Progenitor cell of endocrine pancreas (in vitro differentiated cells): ENCODE results near the gene TBC1D32. TPM values are rescaled to one million over a fixed set of nuclear protein-coding genes. Genes with fewer than 3 reads are reported as not detected.
"Not testable (repeated sequence)": the region's sequence is repeated elsewhere in the genome, so short reads cannot be mapped to it uniquely, and the experiment has no call there.

Source experiments
- DNase-seq: peaks from one replicate; pipeline ENCODE4 v3.0.0; 2021; ENCODE audit warnings: low spot score; ENCODE audit not compliant: unreplicated experiment
- H3K27ac Mint-ChIP-seq: 2 replicates; pipeline ENCODE4 v1.8.0; 2021; ENCODE audit warnings: mild to moderate bottlenecking, moderate library complexity, mixed read lengths
- H3K27me3 Mint-ChIP-seq: 2 replicates; pipeline ENCODE4 v1.8.0; 2021; ENCODE audit warnings: mixed read lengths
- H3K36me3 Mint-ChIP-seq: 2 replicates; pipeline ENCODE4 v1.8.0; 2022; ENCODE audit warnings: mixed read lengths; ENCODE audit not compliant: insufficient read depth
- H3K4me1 Mint-ChIP-seq: 2 replicates; pipeline ENCODE4 v1.8.0; 2021; ENCODE audit warnings: low read depth, mixed read lengths
- H3K4me3 Mint-ChIP-seq: 2 replicates; pipeline ENCODE4 v1.8.0; 2021; ENCODE audit warnings: low read depth, mild to moderate bottlenecking, moderate library complexity, mixed read lengths
- H3K9me3 Mint-ChIP-seq: 2 replicates; pipeline ENCODE4 v1.8.0; 2021; ENCODE audit warnings: low read depth, mixed read lengths
- total RNA-seq: library from RNA; stranded (reverse); gene quantifications from 2 replicates; pipeline ENCODE4 v1.2.1, GENCODE V29; 2021
- TF ChIP-seq, protein P1 (sequence below): fragments of 200-600 bp; sonication (generic); IDR thresholded peaks from one replicate; pipeline ENCODE4 v1.5.0; 2021; ENCODE audit warnings: antibody characterized with exemption, mild to moderate bottlenecking; ENCODE audit not compliant: unreplicated experiment

Gene TBC1D32
- total RNA-seq, 1 donor from 2014 or later = 15.4 TPM

DNA sequence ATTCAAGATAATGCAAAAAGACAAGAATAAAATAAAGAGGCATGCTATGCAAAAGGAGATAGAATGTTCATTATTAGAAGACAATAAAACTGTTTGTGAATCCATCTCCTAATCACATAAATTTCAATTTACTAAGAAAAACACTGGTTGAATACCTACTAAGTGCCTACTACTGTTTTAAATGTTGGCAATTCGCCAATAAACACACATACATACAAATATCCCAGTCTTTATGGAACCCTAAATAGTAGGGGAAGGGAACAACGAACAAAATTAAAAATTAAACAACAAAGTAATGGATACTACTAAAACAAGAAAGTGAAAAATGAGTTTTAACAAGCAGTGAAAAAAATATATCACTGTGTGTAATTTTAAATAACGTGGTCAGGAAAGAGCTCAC, 158.5 kb downstream of the TBC1D32 start:
- TF ChIP-seq, protein P1, sequence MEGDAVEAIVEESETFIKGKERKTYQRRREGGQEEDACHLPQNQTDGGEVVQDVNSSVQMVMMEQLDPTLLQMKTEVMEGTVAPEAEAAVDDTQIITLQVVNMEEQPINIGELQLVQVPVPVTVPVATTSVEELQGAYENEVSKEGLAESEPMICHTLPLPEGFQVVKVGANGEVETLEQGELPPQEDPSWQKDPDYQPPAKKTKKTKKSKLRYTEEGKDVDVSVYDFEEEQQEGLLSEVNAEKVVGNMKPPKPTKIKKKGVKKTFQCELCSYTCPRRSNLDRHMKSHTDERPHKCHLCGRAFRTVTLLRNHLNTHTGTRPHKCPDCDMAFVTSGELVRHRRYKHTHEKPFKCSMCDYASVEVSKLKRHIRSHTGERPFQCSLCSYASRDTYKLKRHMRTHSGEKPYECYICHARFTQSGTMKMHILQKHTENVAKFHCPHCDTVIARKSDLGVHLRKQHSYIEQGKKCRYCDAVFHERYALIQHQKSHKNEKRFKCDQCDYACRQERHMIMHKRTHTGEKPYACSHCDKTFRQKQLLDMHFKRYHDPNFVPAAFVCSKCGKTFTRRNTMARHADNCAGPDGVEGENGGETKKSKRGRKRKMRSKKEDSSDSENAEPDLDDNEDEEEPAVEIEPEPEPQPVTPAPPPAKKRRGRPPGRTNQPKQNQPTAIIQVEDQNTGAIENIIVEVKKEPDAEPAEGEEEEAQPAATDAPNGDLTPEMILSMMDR = no peak
- Mint-ChIP-seq H3K27ac (no peak overlapping the region), H3K9me3 (peaks cover 3% of the 10 kb centered on the region), H3K4me1 (peaks cover 2% of the 10 kb centered on the region), H3K4me3 (no peak overlapping the region), H3K36me3 (peaks cover 2% of the 10 kb centered on the region), H3K27me3 (no peaks in the 10 kb centered on the region)
- no peak for DNase-seq

DNA sequence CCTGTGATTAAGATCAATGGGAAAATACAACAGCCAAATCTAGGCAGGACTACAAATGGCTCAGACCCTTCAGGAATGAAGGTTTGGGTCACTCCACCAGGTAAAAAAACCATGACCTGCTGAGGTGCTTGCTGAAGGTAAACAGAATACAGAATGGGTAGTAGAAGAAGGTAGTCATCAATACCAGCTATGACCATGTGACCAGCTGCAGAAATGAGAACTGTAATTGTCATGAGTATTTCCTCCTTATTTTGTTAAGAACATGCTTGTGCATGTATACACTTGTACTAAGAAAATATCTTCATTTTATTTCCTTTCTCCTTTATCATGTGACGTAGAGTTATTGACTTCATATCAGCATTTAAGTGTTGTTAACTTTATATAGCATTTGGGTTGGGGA, 161.8 kb downstream of the TBC1D32 start:
- not testable (repeated sequence) for H3K27ac Mint-ChIP-seq, H3K4me1 Mint-ChIP-seq, H3K4me3 Mint-ChIP-seq, H3K9me3 Mint-ChIP-seq, DNase-seq, H3K27me3 Mint-ChIP-seq, H3K36me3 Mint-ChIP-seq

DNA sequence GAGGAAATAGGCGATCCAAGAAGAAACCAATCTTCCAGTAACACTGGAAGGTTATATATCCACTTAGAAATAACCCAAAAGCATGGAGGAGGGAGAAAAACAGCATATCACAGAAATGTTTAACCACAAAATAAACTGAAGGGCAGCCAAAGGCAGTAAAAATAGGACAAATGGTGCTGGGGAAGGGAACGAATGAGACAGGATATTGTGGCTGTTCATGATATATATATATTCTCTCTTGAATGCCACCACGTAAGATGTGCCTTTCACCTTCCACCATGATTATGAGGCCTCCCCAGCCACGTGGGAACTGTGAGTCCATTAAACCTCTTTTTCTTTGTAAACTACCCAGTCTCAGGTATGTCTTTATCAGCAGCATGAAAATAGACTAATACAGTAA, 162.4 kb downstream of the TBC1D32 start:
- Mint-ChIP-seq H3K4me3 (no peak overlapping the region), H3K9me3 (peaks cover 5% of the 10 kb centered on the region), H3K27ac (no peak overlapping the region), H3K4me1 (peaks cover 2% of the 10 kb centered on the region), H3K27me3 (no peaks in the 10 kb centered on the region), H3K36me3 (peaks cover 5% of the 10 kb centered on the region)
- TF ChIP-seq, protein P1 = no peak
- DNase-seq = no peak

DNA sequence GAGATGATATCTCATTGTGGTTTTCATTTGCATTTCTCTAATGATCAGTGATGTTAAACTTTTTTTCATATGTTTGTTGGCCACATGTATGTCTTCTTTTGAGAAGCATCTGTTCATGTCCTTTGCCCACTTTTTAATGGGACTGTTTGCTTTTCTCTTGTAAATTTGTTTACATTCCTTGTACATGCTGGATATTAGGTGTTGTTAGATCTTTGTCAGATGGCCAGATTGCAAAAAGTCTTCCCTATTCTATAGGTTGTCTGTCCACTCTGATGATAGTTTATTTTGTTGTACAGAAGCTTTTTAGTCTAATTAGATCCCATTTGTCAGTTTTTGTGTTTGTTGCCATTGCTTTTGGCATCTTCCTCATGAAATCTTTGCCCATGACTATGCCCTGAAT, 172.4 kb downstream of the TBC1D32 start:
- peaks cover 10% of the 10 kb centered on the region for H3K9me3 Mint-ChIP-seq
- no peaks in the 10 kb centered on the region for H3K27me3 Mint-ChIP-seq
- no peaks in the 10 kb centered on the region for H3K4me1 Mint-ChIP-seq
- TF ChIP-seq, protein P1 = no peak
- H3K4me3 Mint-ChIP-seq = no peak overlapping the region
- no peak for DNase-seq
- H3K36me3 Mint-ChIP-seq = peaks cover 17% of the 10 kb centered on the region
- H3K27ac Mint-ChIP-seq = no peak overlapping the region

DNA sequence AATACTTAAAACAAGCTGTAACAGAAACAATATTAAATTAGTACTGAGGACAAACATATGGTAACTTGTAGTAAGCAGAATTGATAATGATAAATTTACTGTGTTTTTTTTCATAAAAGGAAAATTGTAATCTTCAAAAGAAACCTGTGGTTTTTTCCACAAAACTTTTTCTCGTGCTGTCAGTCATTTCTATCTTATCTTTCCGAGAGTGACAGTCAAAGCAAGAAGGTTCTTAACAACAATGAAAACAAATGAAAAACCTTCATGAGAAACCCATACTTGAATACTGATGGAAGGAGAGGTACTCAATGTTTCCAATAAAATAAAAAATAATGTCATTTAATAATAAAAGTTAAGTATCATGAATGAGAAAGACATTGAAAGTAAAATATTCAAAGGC, 174.0 kb downstream of the TBC1D32 start:
- H3K27ac Mint-ChIP-seq = no peak overlapping the region
- peaks cover 15% of the 10 kb centered on the region for H3K9me3 Mint-ChIP-seq
- no peaks in the 10 kb centered on the region for H3K4me1 Mint-ChIP-seq
- H3K27me3 Mint-ChIP-seq = no peaks in the 10 kb centered on the region
- DNase-seq = no peak
- TF ChIP-seq, protein P1 = no peak
- no peak overlapping the region for H3K4me3 Mint-ChIP-seq
- peaks cover 26% of the 10 kb centered on the region for H3K36me3 Mint-ChIP-seq

DNA sequence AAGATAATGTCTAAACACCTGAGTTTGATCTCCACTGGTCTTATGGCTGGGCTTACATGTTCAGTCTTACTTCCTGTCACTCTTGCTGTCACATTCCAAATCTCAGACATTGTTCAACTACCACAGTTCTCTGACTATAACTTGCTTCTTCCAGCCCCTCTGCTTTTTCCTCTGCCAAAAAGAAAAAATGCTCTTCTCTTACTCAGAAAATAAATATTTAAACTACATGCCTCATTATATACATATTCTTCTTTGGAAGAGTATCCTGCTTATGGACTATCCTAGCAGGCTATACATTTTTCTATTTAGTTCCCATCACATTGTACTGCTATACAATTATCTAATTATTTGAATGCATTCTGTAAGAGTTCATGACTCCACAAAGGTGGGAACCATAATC, 175.4 kb downstream of the TBC1D32 start:
- TF ChIP-seq, protein P1 = no peak

More for the DNA sequence above, 175.4 kb downstream of the TBC1D32 start:
- peaks cover 15% of the 10 kb centered on the region for H3K9me3 Mint-ChIP-seq
- DNase-seq = no peak
- H3K27ac Mint-ChIP-seq = no peak overlapping the region
- peaks cover 36% of the 10 kb centered on the region for H3K36me3 Mint-ChIP-seq
- no peaks in the 10 kb centered on the region for H3K4me1 Mint-ChIP-seq
- H3K4me3 Mint-ChIP-seq = no peak overlapping the region
- no peaks in the 10 kb centered on the region for H3K27me3 Mint-ChIP-seq
